Measurements from ENCODE around the gene GMDS. TPM values are rescaled to one million over a fixed set of nuclear protein-coding genes. Genes with fewer than 3 reads are reported as not detected.

Gene GMDS
- total RNA-seq, 1 experiment from 2014 or later: 27.6 TPM

- Mint-ChIP-seq H3K36me3 (ENCODE audit: insufficient read depth in 1 of 3, low read depth in 3 of 3) (no peaks in the 10 kb centered on the region), H3K9me3 (no peaks in the 10 kb centered on the region), H3K4me3 (no peak overlapping the region), H3K27me3 (ENCODE audit: low read depth) (no peaks in the 10 kb centered on the region), H3K27ac (no peak overlapping the region), H3K4me1 (peaks cover 11 to 13% of the 10 kb centered on the region in 2 experiments)
- Histone ChIP-seq H2BK120ac (ENCODE audit: low read depth, low read length, poor library complexity, severe bottlenecking) (no peak overlapping the region), H3K27me3 (ENCODE audit: insufficient read depth, low read length) (no peaks in the 10 kb centered on the region), H2AFZ (ENCODE audit: low read length) (no peak overlapping the region), H4K91ac (ENCODE audit: insufficient read length, low read depth, low read length) (no peak overlapping the region), H3K9me3 (ENCODE audit: control insufficient read depth, low read depth, low read length) (no peaks in the 10 kb centered on the region), H3K27ac (ENCODE audit: insufficient read length, low read depth, low read length) (no peak overlapping the region), H3K18ac (ENCODE audit: insufficient read length, low read depth, low read length) (no peak overlapping the region), H3K23ac (ENCODE audit: insufficient read length, low read depth, low read length) (no peak overlapping the region), H3K79me1 (ENCODE audit: insufficient read depth, low read depth, low read length, poor library complexity, severe bottlenecking) (no peaks in the 10 kb centered on the region), H3K14ac (ENCODE audit: insufficient read depth, low read length) (no peak overlapping the region), H2AK5ac (ENCODE audit: insufficient read length, low read length) (no peak overlapping the region), H3K4me1 (ENCODE audit: insufficient read depth, low read length) (peaks cover 5% of the 10 kb centered on the region; the same call in 1 of the 2 replicates), H2BK20ac (ENCODE audit: low read depth, low read length, poor library complexity, severe bottlenecking) (no peak overlapping the region), H3K4ac (ENCODE audit: low read depth, low read length) (no peak overlapping the region), H3K9ac (ENCODE audit: extremely low read depth, insufficient read length, low read length) (no peak overlapping the region), H4K5ac (ENCODE audit: insufficient read length, low read depth, low read length) (no peak overlapping the region), H3T11ph (ENCODE audit: low read length) (no peak overlapping the region), H2BK12ac (ENCODE audit: insufficient read length, low read depth, low read length) (no peak overlapping the region), H3K79me2 (ENCODE audit: insufficient read depth, low read length) (no peaks in the 10 kb centered on the region), H4K8ac (replicated peaks; ENCODE audit: insufficient read length, low read depth, low read length) (no peak overlapping the region), H3K23me2 (ENCODE audit: insufficient read length, low read depth, low read length, poor library complexity, severe bottlenecking) (no peaks in the 10 kb centered on the region), H2BK5ac (ENCODE audit: insufficient read length, low read length) (no peak overlapping the region), H4K20me1 (ENCODE audit: control insufficient read depth, insufficient read depth, insufficient read length) (no peaks in the 10 kb centered on the region), H3K56ac (ENCODE audit: insufficient read length, low read depth, low read length) (no peak overlapping the region), H3K4me2 (ENCODE audit: insufficient read depth, insufficient read length, low read length) (no peak overlapping the region), H2BK15ac (ENCODE audit: low read depth, low read length) (no peak overlapping the region)
- TF ChIP-seq CTCF (conservative IDR thresholded peaks at IDR 0.05): no peak
- DNase-seq: no peak
Measured at GRCh38 chr6:2020909-2021308, 224.5 kb downstream of the GMDS start.
